ENCODE results near the gene C12orf43.

The C12orf43 gene

DNA sequence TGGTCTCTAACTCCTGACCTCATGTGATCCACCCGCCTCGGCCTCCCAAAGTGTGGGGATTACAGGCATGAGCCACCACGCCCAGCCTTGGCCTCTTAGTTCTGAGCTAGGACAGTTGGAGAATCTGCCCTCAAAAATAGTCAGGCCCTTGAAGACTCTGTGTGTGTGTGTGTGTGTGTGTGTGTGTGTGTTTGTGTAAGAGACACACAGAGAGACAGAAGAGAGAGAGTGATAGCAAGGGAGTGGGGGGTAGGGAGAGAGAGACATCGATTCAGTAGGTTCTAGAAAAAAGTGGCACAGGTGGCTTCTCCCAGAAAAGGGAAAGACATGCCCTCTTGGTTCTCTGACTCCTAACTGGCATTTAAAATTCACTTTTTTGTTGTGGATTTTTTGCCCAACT is 32.5 kb downstream of the C12orf43 start:
- Histone ChIP-seq H3K27me3 (ENCODE audit: insufficient read depth, low read length, poor library complexity) (no peaks in the 10 kb centered on the region), H2AFZ (ENCODE audit: low read depth, low read length) (no peak overlapping the region), H3K79me2 (ENCODE audit: insufficient read depth, low read length) (no peaks in the 10 kb centered on the region), H4K20me1 (ENCODE audit: insufficient read depth, low read length) (no peaks in the 10 kb centered on the region), H3K4me1 (ENCODE audit: insufficient read depth, low read length) (no peaks in the 10 kb centered on the region), H3K4me3 (ENCODE audit: low read depth in 1 of 2, low read length in 2 of 2) (no peak overlapping the region), H3K9me3 (ENCODE audit: insufficient read depth, low read length, severe bottlenecking) (no peaks in the 10 kb centered on the region), H3K27ac (ENCODE audit: low read length) (no peak overlapping the region), H3K9ac (ENCODE audit: low read depth, low read length) (no peak overlapping the region), H3K4me2 (ENCODE audit: insufficient read depth, low read length) (no peak overlapping the region), H3K36me3 (ENCODE audit: insufficient read depth, low read length) (no peaks in the 10 kb centered on the region)
- DNase-seq (no peak), ATAC-seq (ENCODE audit: insufficient read depth, low read depth) (no peak)
- TF ChIP-seq, protein P1, sequence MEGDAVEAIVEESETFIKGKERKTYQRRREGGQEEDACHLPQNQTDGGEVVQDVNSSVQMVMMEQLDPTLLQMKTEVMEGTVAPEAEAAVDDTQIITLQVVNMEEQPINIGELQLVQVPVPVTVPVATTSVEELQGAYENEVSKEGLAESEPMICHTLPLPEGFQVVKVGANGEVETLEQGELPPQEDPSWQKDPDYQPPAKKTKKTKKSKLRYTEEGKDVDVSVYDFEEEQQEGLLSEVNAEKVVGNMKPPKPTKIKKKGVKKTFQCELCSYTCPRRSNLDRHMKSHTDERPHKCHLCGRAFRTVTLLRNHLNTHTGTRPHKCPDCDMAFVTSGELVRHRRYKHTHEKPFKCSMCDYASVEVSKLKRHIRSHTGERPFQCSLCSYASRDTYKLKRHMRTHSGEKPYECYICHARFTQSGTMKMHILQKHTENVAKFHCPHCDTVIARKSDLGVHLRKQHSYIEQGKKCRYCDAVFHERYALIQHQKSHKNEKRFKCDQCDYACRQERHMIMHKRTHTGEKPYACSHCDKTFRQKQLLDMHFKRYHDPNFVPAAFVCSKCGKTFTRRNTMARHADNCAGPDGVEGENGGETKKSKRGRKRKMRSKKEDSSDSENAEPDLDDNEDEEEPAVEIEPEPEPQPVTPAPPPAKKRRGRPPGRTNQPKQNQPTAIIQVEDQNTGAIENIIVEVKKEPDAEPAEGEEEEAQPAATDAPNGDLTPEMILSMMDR (IDR thresholded peaks at IDR 0.05; ENCODE audit: borderline replicate concordance, extremely low read depth, low read length, poor library complexity, severe bottlenecking), result no peak
- TF ChIP-seq EZH2 (IDR thresholded peaks at IDR 0.05; ENCODE audit: borderline replicate concordance, low read depth, low read length, severe bottlenecking), result no peak

DNA sequence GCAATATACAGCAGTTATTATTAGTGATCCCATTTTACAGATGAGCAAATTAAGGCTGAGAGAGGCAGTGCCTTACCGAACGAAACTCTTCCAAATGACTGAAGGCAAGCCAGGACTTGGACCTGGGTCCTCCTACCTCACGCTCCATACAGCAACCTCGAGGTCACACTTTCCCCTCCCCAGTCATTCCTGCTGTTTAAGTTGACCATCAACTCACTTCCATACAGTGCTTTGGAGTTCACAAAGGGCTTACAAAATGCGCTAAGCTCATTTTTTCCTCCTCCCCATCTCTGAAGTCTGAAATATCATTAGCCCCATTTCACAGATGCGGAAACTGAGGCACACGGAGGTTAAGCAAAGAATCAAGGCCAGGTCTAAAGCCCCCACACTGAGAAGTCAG is 33.6 kb downstream of the C12orf43 start:
- Histone ChIP-seq H3K4me2 (ENCODE audit: insufficient read depth, low read length) (no peak overlapping the region), H3K4me1 (ENCODE audit: insufficient read depth, low read length) (no peaks in the 10 kb centered on the region), H3K9me3 (ENCODE audit: insufficient read depth, low read length, severe bottlenecking) (no peaks in the 10 kb centered on the region), H4K20me1 (ENCODE audit: insufficient read depth, low read length) (no peaks in the 10 kb centered on the region), H3K4me3 (ENCODE audit: low read depth in 1 of 2, low read length in 2 of 2) (no peak overlapping the region), H3K27me3 (ENCODE audit: insufficient read depth, low read length, poor library complexity) (no peaks in the 10 kb centered on the region), H2AFZ (ENCODE audit: low read depth, low read length) (no peak overlapping the region), H3K36me3 (ENCODE audit: insufficient read depth, low read length) (no peaks in the 10 kb centered on the region), H3K27ac (ENCODE audit: low read length) (no peak overlapping the region), H3K9ac (ENCODE audit: low read depth, low read length) (no peak overlapping the region), H3K79me2 (ENCODE audit: insufficient read depth, low read length) (no peaks in the 10 kb centered on the region)
- ATAC-seq (ENCODE audit: insufficient read depth, low read depth), result no peak
- no peak for DNase-seq
- no peak for TF ChIP-seq EZH2 (IDR thresholded peaks at IDR 0.05; ENCODE audit: borderline replicate concordance, low read depth, low read length, severe bottlenecking)
- TF ChIP-seq, protein P1 (IDR thresholded peaks at IDR 0.05; ENCODE audit: borderline replicate concordance, extremely low read depth, low read length, poor library complexity, severe bottlenecking), result no peak

DNA sequence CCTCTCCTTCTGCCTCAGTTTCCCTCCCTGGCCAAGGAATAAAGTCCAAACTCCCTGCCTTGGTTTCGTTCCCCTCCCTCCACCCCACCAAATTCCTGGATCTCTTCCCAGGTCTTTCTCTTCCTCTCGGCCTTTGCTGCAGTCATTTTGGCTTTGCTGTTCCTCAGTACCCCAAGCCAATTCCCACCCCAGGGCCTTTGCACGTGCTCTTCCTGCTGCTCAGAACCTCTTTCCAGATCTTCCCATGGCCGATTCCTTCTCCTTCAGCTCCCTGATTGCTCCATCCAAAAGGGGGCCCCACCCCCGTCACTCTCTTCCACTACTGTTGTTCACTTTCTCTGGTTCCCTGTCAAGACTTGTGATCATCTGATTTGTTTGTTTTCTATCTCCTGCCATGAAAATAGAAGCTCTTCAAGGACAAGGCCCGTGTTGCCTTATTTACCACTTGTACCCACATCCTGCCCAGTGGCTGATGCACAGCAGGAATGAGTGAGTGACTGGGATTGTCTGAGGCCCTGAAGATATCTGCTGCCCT is 34.8 kb downstream of the C12orf43 start:
- Histone ChIP-seq H3K79me2 (ENCODE audit: insufficient read depth, low read length) (no peaks in the 10 kb centered on the region), H3K9ac (ENCODE audit: low read depth, low read length) (no peak overlapping the region), H3K36me3 (ENCODE audit: insufficient read depth, low read length) (no peaks in the 10 kb centered on the region), H2AFZ (ENCODE audit: low read depth, low read length) (no peak overlapping the region), H4K20me1 (ENCODE audit: insufficient read depth, low read length) (no peaks in the 10 kb centered on the region), H3K27me3 (ENCODE audit: insufficient read depth, low read length, poor library complexity) (no peaks in the 10 kb centered on the region), H3K4me2 (ENCODE audit: insufficient read depth, low read length) (no peak overlapping the region), H3K4me1 (ENCODE audit: insufficient read depth, low read length) (no peaks in the 10 kb centered on the region), H3K27ac (ENCODE audit: low read length) (no peak overlapping the region), H3K4me3 (ENCODE audit: low read depth in 1 of 2, low read length in 2 of 2) (no peak overlapping the region), H3K9me3 (ENCODE audit: insufficient read depth, low read length, severe bottlenecking) (no peaks in the 10 kb centered on the region)
- ATAC-seq (ENCODE audit: insufficient read depth, low read depth) (no peak), DNase-seq (no peak)
- TF ChIP-seq EZH2 (IDR thresholded peaks at IDR 0.05; ENCODE audit: borderline replicate concordance, low read depth, low read length, severe bottlenecking), result no peak
- TF ChIP-seq, protein P1 (IDR thresholded peaks at IDR 0.05; ENCODE audit: borderline replicate concordance, extremely low read depth, low read length, poor library complexity, severe bottlenecking), result no peak
